ENCODE results near the gene BPHL.
"Not testable (repeated sequence)": the region's sequence is repeated elsewhere in the genome, so short reads cannot be mapped to it uniquely, and the experiment has no call there.

BPHL gene

GRCh38 chr6:3186974-3187382 is 68.5 kb downstream of the BPHL start:
- DNase-seq: no peak

GRCh38 chr6:3188262-3188661 is 69.8 kb downstream of the BPHL start:
- no peak for DNase-seq

GRCh38 chr6:3189192-3189591 is 70.7 kb downstream of the BPHL start:
- DNase-seq: not testable (repeated sequence)

GRCh38 chr6:3190056-3190455 is 71.5 kb downstream of the BPHL start:
- no peak for DNase-seq

- DNase-seq: no peak
Measured at GRCh38 chr6:3190779-3191178, 72.3 kb downstream of the BPHL start.

- no peak for DNase-seq
Measured at GRCh38 chr6:3193102-3193849, 74.8 kb downstream of the BPHL start.

- no peak for DNase-seq
Measured at GRCh38 chr6:3194535-3195419, 76.3 kb downstream of the BPHL start.

GRCh38 chr6:3195420-3195694 is 76.8 kb downstream of the BPHL start:
- DNase-seq: no peak

- no peak for DNase-seq
Measured at GRCh38 chr6:3195695-3196497, 77.4 kb downstream of the BPHL start.

- no peak for DNase-seq
Measured at GRCh38 chr6:3196770-3197169, 78.3 kb downstream of the BPHL start.

- DNase-seq: not testable (repeated sequence)
Measured at GRCh38 chr6:3197734-3198133, 79.2 kb downstream of the BPHL start.

GRCh38 chr6:3199382-3199781 is 80.9 kb downstream of the BPHL start:
- no peak for DNase-seq

- no peak for DNase-seq
Measured at GRCh38 chr6:3200682-3201081, 82.2 kb downstream of the BPHL start.

GRCh38 chr6:3201388-3201787 is 82.9 kb downstream of the BPHL start:
- no peak for DNase-seq

Data from activated naive CD4-positive, alpha-beta T cell treated with Interleukin-2 at 50 U/mL for 16 hours (primary cell).